Lower leg skin (tissue), 4 donors: Measurements from ENCODE around the gene NFIX. TPM values are rescaled to one million over a fixed set of nuclear protein-coding genes. Genes with fewer than 3 reads are reported as not detected.

ENCODE experiments used
- DNase-seq, 2 donors: peaks; one replicate each; pipeline ENCODE4 v3.0.0-alpha.2; 2019; ENCODE audit warnings: low spot score in 2 of 2
- H3K4me3 ChIP-seq: fragments of 200-600 bp; sonication (generic); 2 replicates; pipeline ENCODE4 v1.5.1; 2017; ENCODE audit warnings: mild to moderate bottlenecking, low read depth; ENCODE audit not compliant: poor library complexity, severe bottlenecking
- CTCF ChIP-seq, 3 donors: fragments of 450-650 bp; IDR thresholded peaks; one replicate each; pipeline ENCODE4 v1.5.1; 2016; ENCODE audit warnings: antibody characterized with exemption in 3 of 3, mild to moderate bottlenecking in 3 of 3, moderate library complexity in 2 of 3
- POLR2A ChIP-seq, 2 donors: fragments of 450-650 bp; IDR thresholded peaks; one replicate each; pipeline ENCODE4 v1.6.1; 2016 to 2017; ENCODE audit warnings: antibody characterized with exemption in 2 of 2, mild to moderate bottlenecking in 1 of 2, moderate library complexity in 1 of 2
- WGBS, 2 donors: methylation state at CpG; one replicate each; pipeline ENCODE4 v1.1.5; 2018; 5-methylcytosine and 5-hydroxymethylcytosine counted together
- intact Hi-C: fragments of 100-400 bp; cut with DNase I; formaldehyde crosslinking; loops from one replicate; pipeline ENCODE4 v1.15.0; 2023; ENCODE audit warnings: low total_unique reads
- total RNA-seq, 4 donors: library from RNA; depleted of rRNA; stranded (reverse); fragments of >200 nt; gene quantifications; one replicate each; pipeline ENCODE4 v1.1.0, GENCODE V29; 2016

NFIX gene
- total RNA-seq, 4 donors from 2014 or later = 119 to 177 (median 136) TPM

GRCh38 chr19:13013649-13014048, 18.4 kb downstream of the NFIX start:
- DNase-seq = no peak
- no peak overlapping the region for H3K4me3 ChIP-seq
- intact Hi-C loops = no loop called here
- 13 to 15% methylated on average over 20 of the region's 20 CpGs for WGBS, 2 donors
- TF ChIP-seq POLR2A (IDR thresholded peaks at IDR 0.05) (no peak), CTCF (IDR thresholded peaks at IDR 0.05) (no peak)

- intact Hi-C loops = no loop called here
- WGBS, 2 donors = 10 to 15% methylated on average over 35 of the region's 35 CpGs
These were observed 19.0 kb downstream of the NFIX start for GRCh38 chr19:13014101-13014920.

GRCh38 chr19:13014921-13015280, 19.6 kb downstream of the NFIX start:
- intact Hi-C loops = no loop called here
- 32 to 33% methylated on average over 4 of the region's 4 CpGs for whole genome bisulfite sequencing, 2 donors
- H3K4me3 ChIP-seq = no peak overlapping the region
- no peak for DNase-seq
- TF ChIP-seq POLR2A (IDR thresholded peaks at IDR 0.05) (no peak), CTCF (IDR thresholded peaks at IDR 0.05) (no peak)

More at GRCh38 chr19:13014101-13014920, 19.0 kb downstream of the NFIX start:
- DNase-seq = no peak
- no peak for TF ChIP-seq CTCF (IDR thresholded peaks at IDR 0.05)
- no peak for TF ChIP-seq POLR2A (IDR thresholded peaks at IDR 0.05)
- H3K4me3 ChIP-seq = no peak overlapping the region

GRCh38 chr19:13015361-13016223, 20.3 kb downstream of the NFIX start:
- no peak overlapping the region for H3K4me3 ChIP-seq
- TF ChIP-seq CTCF (IDR thresholded peaks at IDR 0.05) (no peak), POLR2A (IDR thresholded peaks at IDR 0.05) (no peak)
- 30 to 33% methylated on average over 12 of the region's 12 CpGs for WGBS, 2 donors
- DNase-seq = no peak
- intact Hi-C loops = no loop called here

- WGBS, 2 donors = 22 to 34% methylated on average over 7 of the region's 7 CpGs
- H3K4me3 ChIP-seq = no peak overlapping the region
- TF ChIP-seq CTCF (IDR thresholded peaks at IDR 0.05) (no peak), POLR2A (IDR thresholded peaks at IDR 0.05) (no peak)
- no peak for DNase-seq
- intact Hi-C loops = no loop called here
These were observed 21.0 kb downstream of the NFIX start for GRCh38 chr19:13016245-13016627.
